ENCODE results near the gene KAT5. TPM values are rescaled to one million over a fixed set of nuclear protein-coding genes. Genes with fewer than 3 reads are reported as not detected.
A peak's percentile ranks its signal among the peaks of the same experiment; 100 is the strongest.

The KAT5 gene
- total RNA-seq, 1 experiment from 2014 or later, result 56.6 TPM

GRCh38 chr11:65744026-65744698 is 32.1 kb downstream of the KAT5 start:
- DNase-seq (ENCODE audit: low spot score), result peak; percentile 71
- H3K36me3 Mint-ChIP-seq, result no peaks in the 10 kb centered on the region
- POLR2A ChIA-PET, result interaction anchor here (1.6 kb wide), 1 partner anchor 115 kb away, joined by 3 read pairs; no protein-coding TSS in a partner anchor
- no peak overlapping the region for H3K27ac Mint-ChIP-seq
- H3K4me3 Mint-ChIP-seq, result no peak overlapping the region
- ATAC-seq, result peak; percentile 99
- H3K9me3 Mint-ChIP-seq, result peaks cover 14% of the 10 kb centered on the region; the same call in 1 of the 2 replicates
- H3K4me1 Mint-ChIP-seq, result no peaks in the 10 kb centered on the region
- CTCF ChIA-PET, result interaction anchor here (0.6 to 2.4 kb wide), 34 partner anchors 8 to 1642 kb away, joined by 3 to 41 read pairs (median 6); partner anchors contain the start of genes AP5B1, CCDC85B, FIBP and KAT5
- TF ChIP-seq ZNF532 (CRISPR knock-in tag; IDR thresholded peaks at IDR 0.05; ENCODE audit: borderline replicate concordance) (no peak), ZNF396 (CRISPR knock-in tag; IDR thresholded peaks at IDR 0.05; ENCODE audit: borderline replicate concordance) (no peak), ZNF671 (CRISPR knock-in tag; IDR thresholded peaks at IDR 0.05) (no peak), GABPB1 (CRISPR knock-in tag; IDR thresholded peaks at IDR 0.05) (no peak), ZNF281 (CRISPR knock-in tag; IDR thresholded peaks at IDR 0.05) (no peak), ARID4B (CRISPR knock-in tag; IDR thresholded peaks at IDR 0.05; ENCODE audit: borderline replicate concordance) (no peak), NFATC4 (CRISPR knock-in tag; IDR thresholded peaks at IDR 0.05) (no peak), ZNF121 (CRISPR knock-in tag; IDR thresholded peaks at IDR 0.05) (no peak), TCF7 (CRISPR knock-in tag; IDR thresholded peaks at IDR 0.05; ENCODE audit: low read depth) (no peak), CREB1 (CRISPR knock-in tag; IDR thresholded peaks at IDR 0.05) (no peak), E2F4 (CRISPR knock-in tag; IDR thresholded peaks at IDR 0.05; ENCODE audit: borderline replicate concordance, low read depth) (no peak), ELF4 (CRISPR knock-in tag; IDR thresholded peaks at IDR 0.05; ENCODE audit: low read depth) (no peak), RORB (CRISPR knock-in tag; IDR thresholded peaks at IDR 0.05) (no peak), FOXP1 (CRISPR knock-in tag; IDR thresholded peaks at IDR 0.05; ENCODE audit: borderline replicate concordance) (no peak)
- TF ChIP-seq, protein P1, sequence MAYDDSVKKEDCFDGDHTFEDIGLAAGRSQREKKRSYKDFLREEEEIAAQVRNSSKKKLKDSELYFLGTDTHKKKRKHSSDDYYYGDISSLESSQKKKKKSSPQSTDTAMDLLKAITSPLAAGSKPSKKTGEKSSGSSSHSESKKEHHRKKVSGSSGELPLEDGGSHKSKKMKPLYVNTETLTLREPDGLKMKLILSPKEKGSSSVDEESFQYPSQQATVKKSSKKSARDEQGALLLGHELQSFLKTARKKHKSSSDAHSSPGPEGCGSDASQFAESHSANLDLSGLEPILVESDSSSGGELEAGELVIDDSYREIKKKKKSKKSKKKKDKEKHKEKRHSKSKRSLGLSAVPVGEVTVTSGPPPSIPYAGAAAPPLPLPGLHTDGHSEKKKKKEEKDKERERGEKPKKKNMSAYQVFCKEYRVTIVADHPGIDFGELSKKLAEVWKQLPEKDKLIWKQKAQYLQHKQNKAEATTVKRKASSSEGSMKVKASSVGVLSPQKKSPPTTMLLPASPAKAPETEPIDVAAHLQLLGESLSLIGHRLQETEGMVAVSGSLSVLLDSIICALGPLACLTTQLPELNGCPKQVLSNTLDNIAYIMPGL (CRISPR knock-in tag; IDR thresholded peaks at IDR 0.05), result no peak
- TF ChIP-seq, protein P2, sequence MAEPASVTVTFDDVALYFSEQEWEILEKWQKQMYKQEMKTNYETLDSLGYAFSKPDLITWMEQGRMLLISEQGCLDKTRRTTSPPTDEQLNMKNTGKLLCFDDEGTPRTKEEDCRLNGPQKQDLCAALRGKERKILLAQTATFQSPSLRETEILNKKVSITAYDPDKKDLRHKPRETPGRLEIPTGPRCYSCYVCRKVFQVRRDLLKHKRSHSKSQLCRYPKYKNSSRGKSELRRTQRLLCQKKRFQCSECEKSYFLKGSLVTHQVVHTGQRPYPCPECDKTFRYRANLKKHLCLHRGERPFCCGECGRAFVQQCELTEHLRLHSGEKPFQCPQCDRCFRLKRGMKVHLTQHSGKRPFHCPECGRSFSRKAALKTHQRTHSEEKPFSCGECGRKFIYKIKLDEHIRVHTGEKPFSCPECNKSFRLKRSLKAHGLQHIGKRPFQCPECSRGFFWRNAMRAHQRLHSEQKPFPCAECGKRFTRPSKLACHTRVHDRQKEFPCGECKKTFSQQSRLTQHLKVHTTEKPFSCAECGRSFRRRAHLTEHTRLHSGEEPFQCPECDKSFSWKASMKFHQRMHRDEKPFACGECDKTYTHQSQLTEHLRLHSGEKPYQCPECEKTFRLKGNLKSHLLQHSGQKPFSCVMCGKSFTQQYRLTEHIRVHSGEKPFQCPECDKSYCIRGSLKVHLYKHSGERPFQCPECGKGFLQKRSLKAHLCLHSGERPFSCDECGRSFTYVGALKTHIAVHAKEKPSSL (CRISPR knock-in tag; conservative IDR thresholded peaks at IDR 0.05), result no peak
- peaks cover 39% of the 10 kb centered on the region for H3K27me3 Mint-ChIP-seq (ENCODE audit: low read depth)

All from WTC11 (cell line).